ENCODE results near the gene CCL3.

DNA sequence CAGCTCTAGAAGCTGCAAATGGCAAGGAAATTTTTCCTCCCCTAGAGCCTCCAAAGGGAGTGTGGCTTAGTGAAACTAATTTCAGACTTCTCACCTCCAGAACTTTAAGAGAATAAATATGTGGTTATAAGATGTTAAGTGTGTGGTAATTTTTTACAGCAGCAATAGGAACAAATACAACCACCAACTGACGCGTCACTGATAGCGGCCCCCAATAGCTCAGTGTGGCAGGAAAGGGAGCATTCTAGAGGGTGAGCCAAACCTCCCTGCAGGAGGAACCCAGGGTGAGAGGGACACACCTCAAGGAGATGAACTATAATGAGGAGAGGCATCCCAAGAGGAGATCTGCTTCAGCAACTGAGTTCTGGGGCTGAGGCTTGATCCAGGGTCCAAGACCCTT, 17.7 kb upstream of the CCL3 start:
- TF ChIP-seq GATA2 (IDR thresholded peaks at IDR 0.05; ENCODE audit: low read depth, low read length) = no peak
- TF ChIP-seq GATA3 (IDR thresholded peaks at IDR 0.05; ENCODE audit: low read depth, low read length) = no peak
